NCI-H2196 treated with DMSO at 0.1 percent for 48 hours (cell line): Measurements from ENCODE around the gene GRID2IP.
"Not testable (repeated sequence)": the region's sequence is repeated elsewhere in the genome, so short reads cannot be mapped to it uniquely, and the experiment has no call there.

Experiments used
- DNase-seq: peaks from one replicate; lab custom pipeline; 2025; ENCODE audit not compliant: unreplicated experiment; lab: John Stamatoyannopoulos, UW

The GRID2IP gene

GRCh38 chr7:6495597-6496262 lies 55.5 kb downstream of the GRID2IP start:
- no peak for DNase-seq

GRCh38 chr7:6494365-6494764 lies 56.9 kb downstream of the GRID2IP start:
- DNase-seq = no peak

GRCh38 chr7:6491194-6491593 lies 60.1 kb downstream of the GRID2IP start:
- DNase-seq = no peak

GRCh38 chr7:6489612-6490011 lies 61.6 kb downstream of the GRID2IP start:
- DNase-seq = no peak

GRCh38 chr7:6487184-6487545 lies 64.1 kb downstream of the GRID2IP start:
- DNase-seq = no peak

- no peak for DNase-seq
These were observed 64.7 kb downstream of the GRID2IP start for GRCh38 chr7:6486438-6487183.

GRCh38 chr7:6482743-6483119 lies 68.5 kb downstream of the GRID2IP start:
- DNase-seq = no peak

- no peak for DNase-seq
These were observed 69.0 kb downstream of the GRID2IP start for GRCh38 chr7:6482307-6482706.

- DNase-seq = no peak
These were observed 69.8 kb downstream of the GRID2IP start for GRCh38 chr7:6481445-6481844.

GRCh38 chr7:6480323-6480660 lies 71.0 kb downstream of the GRID2IP start:
- no peak for DNase-seq

- no peak for DNase-seq
These were observed 72.2 kb downstream of the GRID2IP start for GRCh38 chr7:6479067-6479466.

GRCh38 chr7:6478186-6478585 lies 73.1 kb downstream of the GRID2IP start:
- DNase-seq = no peak

- DNase-seq = no peak
These were observed 74.0 kb downstream of the GRID2IP start for GRCh38 chr7:6477318-6477660.

- DNase-seq = no peak
These were observed 74.5 kb downstream of the GRID2IP start for GRCh38 chr7:6476596-6477317.

- DNase-seq = no peak
These were observed 75.7 kb downstream of the GRID2IP start for GRCh38 chr7:6475433-6476186.

- no peak for DNase-seq
These were observed 85.4 kb downstream of the GRID2IP start for GRCh38 chr7:6465862-6466261.

GRCh38 chr7:6463609-6464008 lies 87.7 kb downstream of the GRID2IP start:
- DNase-seq = not testable (repeated sequence)

GRCh38 chr7:6461946-6462550 lies 89.2 kb downstream of the GRID2IP start:
- no peak for DNase-seq

- DNase-seq = no peak
These were observed 90.2 kb downstream of the GRID2IP start for GRCh38 chr7:6460990-6461584.

GRCh38 chr7:6460303-6460702 lies 91.0 kb downstream of the GRID2IP start:
- DNase-seq = no peak

- not testable (repeated sequence) for DNase-seq
These were observed 92.6 kb downstream of the GRID2IP start for GRCh38 chr7:6458676-6459075.
